Mesodermal cell (in vitro differentiated cells): Measurements from ENCODE around the gene PARP8.
"Not testable (repeated sequence)": the region's sequence is repeated elsewhere in the genome, so short reads cannot be mapped to it uniquely, and the experiment has no call there.

ENCODE experiments used
- H3K27ac ChIP-seq: 2 replicates; pipeline ENCODE4 v1.7.0; 2013; ENCODE audit warnings: mild to moderate bottlenecking, low read depth, low read length, moderate library complexity; ENCODE audit not compliant: severe bottlenecking
- H3K36me3 ChIP-seq: 2 replicates; pipeline ENCODE4 v1.7.1; 2013; ENCODE audit warnings: mild to moderate bottlenecking, low read length, moderate library complexity; ENCODE audit not compliant: control insufficient read depth, insufficient read depth
- H3K4me1 ChIP-seq: one replicate; pipeline ENCODE4 v1.7.1; 2013; ENCODE audit warnings: mild to moderate bottlenecking, low read length; ENCODE audit not compliant: insufficient read depth, control insufficient read depth, poor library complexity, severe bottlenecking
- H3K4me3 ChIP-seq: 2 replicates; pipeline ENCODE4 v1.7.0; 2013; ENCODE audit warnings: low read length, control low read depth, mild to moderate bottlenecking; ENCODE audit not compliant: insufficient read depth, poor library complexity, severe bottlenecking; ENCODE audit errors: extremely low read depth
- H3K9me3 ChIP-seq: 2 replicates; pipeline ENCODE4 v1.7.1; 2013; ENCODE audit warnings: mild to moderate bottlenecking, low read length, moderate library complexity; ENCODE audit not compliant: control insufficient read depth
- WGBS, 2 experiments: methylation state at CpG; one replicate each; pipeline ENCODE4 v1.1.5; 2013; ENCODE audit warnings: missing lambda C conversion rate in 2 of 2; ENCODE audit not compliant: insufficient coverage in 2 of 2; 5-methylcytosine and 5-hydroxymethylcytosine counted together

The PARP8 gene

GRCh38 chr5:50658246-50658645 is 8.2 kb upstream of the PARP8 start:
- WGBS, 2 experiments: no CpG with 5 or more reads among the region's 1 CpG
- H3K36me3 ChIP-seq: no peaks in the 10 kb centered on the region
- H3K9me3 ChIP-seq: no peaks in the 10 kb centered on the region

GRCh38 chr5:50663636-50664035 is 2.8 kb upstream of the PARP8 start:
- H3K4me3 ChIP-seq: no peak overlapping the region
- H3K9me3 ChIP-seq: no peaks in the 10 kb centered on the region
- no peaks in the 10 kb centered on the region for H3K36me3 ChIP-seq
- no peaks in the 10 kb centered on the region for H3K4me1 ChIP-seq
- WGBS, 2 experiments: 100% methylated on average over 2 of the region's 4 CpGs; no CpG with 5 or more reads in 1 of the 2 experiments
- no peak overlapping the region for H3K27ac ChIP-seq

More at GRCh38 chr5:50658246-50658645, 8.2 kb upstream of the PARP8 start:
- no peaks in the 10 kb centered on the region for H3K4me1 ChIP-seq
- no peak overlapping the region for H3K4me3 ChIP-seq
- no peak overlapping the region for H3K27ac ChIP-seq

DNA sequence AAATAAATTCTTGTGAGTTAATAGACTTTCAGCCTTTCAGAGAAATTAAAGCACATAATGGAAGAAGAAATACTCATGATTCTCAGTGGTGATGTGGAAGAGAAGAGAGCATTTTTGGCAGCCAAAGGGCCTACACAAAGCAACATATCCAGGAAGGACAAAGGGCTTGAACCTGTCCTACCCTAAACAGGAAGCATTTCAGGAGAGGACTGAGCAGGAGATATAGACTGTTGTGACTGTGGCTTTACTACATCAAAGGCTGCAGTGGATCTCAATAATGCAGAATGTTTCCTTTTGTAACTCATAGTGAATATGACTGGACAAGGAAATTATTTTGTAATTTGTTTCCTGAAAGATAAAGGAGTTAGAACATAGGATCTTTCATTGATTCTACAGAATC is 1.3 kb upstream of the PARP8 start:
- H3K4me3 ChIP-seq: no peak overlapping the region
- H3K4me1 ChIP-seq: no peaks in the 10 kb centered on the region
- H3K9me3 ChIP-seq: no peaks in the 10 kb centered on the region
- no peak overlapping the region for H3K27ac ChIP-seq
- no peaks in the 10 kb centered on the region for H3K36me3 ChIP-seq

DNA sequence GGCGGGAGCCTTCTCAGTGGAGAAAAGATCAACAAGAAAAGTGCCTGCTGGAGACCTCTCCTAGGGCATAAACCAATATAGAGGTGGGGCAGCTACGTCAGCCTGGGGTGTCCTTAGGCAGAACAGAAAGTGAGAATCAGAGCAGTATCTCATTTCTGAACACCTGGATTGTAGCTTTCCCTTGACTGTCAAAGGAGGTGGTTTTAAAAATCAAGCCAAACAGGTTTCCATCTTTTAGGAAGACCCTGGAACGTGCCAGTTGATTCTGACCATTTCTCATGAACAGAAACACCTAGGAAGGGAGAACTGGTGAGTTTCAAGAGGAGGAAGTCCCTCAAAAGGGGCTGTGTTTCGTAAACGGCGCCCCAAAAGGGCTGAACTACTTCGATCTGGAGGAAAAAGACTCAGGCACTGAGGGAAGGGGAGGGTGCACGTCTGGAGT is 655 bp upstream of the PARP8 start:
- 50 to 64% methylated on average over 4 to 8 of the region's 8 CpGs for WGBS, 2 experiments
- H3K27ac ChIP-seq, H3K36me3 ChIP-seq, H3K9me3 ChIP-seq, H3K4me1 ChIP-seq: not testable (repeated sequence)
- H3K4me3 ChIP-seq: peak overlapping the region; percentile 78

- Histone ChIP-seq H3K9me3 (no peaks in the 10 kb centered on the region), H3K4me1 (peaks cover 2% of the 10 kb centered on the region), H3K27ac (peak overlapping the region; percentile 73), H3K4me3 (peak overlapping the region; percentile 78), H3K36me3 (no peaks in the 10 kb centered on the region)
- WGBS, 2 experiments: 0% methylated on average over 26 to 39 of the region's 46 CpGs
Measured at GRCh38 chr5:50667023-50667652, 701 bp downstream of the PARP8 start.

- WGBS, 2 experiments: 0 to 1% methylated on average over 36 of the region's 46 CpGs
- H3K27ac ChIP-seq: peak overlapping the region; percentile 73
- peak overlapping the region; percentile 78 for H3K4me3 ChIP-seq
- H3K36me3 ChIP-seq: no peaks in the 10 kb centered on the region
- peaks cover 8% of the 10 kb centered on the region for H3K4me1 ChIP-seq
- no peaks in the 10 kb centered on the region for H3K9me3 ChIP-seq
Measured at GRCh38 chr5:50667653-50668595, 1.5 kb downstream of the PARP8 start.

GRCh38 chr5:50668636-50669035 is 2.2 kb downstream of the PARP8 start:
- not testable (repeated sequence) for H3K36me3 ChIP-seq, H3K9me3 ChIP-seq, H3K4me1 ChIP-seq, H3K27ac ChIP-seq
- WGBS, 2 experiments: no CpG with 5 or more reads among the region's 1 CpG
- H3K4me3 ChIP-seq: peak overlapping the region; percentile 78

GRCh38 chr5:50672663-50673062 is 6.2 kb downstream of the PARP8 start:
- Histone ChIP-seq H3K9me3 (no peaks in the 10 kb centered on the region), H3K36me3 (no peaks in the 10 kb centered on the region), H3K4me3 (no peak overlapping the region), H3K27ac (no peak overlapping the region), H3K4me1 (peaks cover 13% of the 10 kb centered on the region)
- 100% methylated on average over 1 of the region's 2 CpGs for WGBS, 2 experiments

DNA sequence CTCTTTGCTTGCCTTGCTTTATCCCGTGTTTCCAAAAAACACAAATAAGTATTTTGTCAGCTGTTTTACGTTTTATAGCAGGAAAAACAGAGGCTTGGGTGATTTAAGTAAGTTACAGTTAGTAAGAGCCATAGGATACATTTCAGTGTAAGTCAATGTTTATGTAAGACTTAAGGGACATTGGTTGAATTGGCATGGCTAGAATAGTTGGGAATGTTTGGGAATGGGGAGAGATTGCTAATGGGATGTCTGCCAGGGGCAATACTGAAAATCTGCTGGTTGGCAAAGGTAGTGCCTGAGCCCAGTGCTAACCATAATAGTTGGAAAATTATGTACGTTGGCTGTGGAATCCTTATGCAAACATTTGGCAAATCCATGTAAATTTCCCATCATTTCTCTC is 7.0 kb downstream of the PARP8 start:
- WGBS, 2 experiments: 71 to 88% methylated on average over 1 of the region's 3 CpGs

DNA sequence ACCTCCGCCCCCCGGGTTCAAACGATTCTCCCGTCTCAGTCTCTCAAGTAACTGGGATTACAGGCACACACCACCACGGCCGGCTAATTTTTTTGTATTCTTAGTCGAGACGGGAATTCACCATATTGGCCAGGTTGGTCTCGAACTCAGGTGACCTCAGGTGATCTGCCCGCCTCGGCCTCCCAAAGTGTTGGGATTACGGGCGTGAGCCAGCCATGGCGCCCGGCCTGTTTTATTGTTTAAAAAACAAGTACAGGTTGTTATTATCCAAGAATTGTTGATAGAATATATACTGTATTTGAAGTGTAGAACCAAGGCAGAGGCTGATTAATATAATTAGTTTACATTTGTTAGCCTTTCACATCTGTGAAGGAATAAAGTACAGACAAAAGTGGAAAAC is 8.9 kb downstream of the PARP8 start:
- no peaks in the 10 kb centered on the region for H3K9me3 ChIP-seq
- 89 to 90% methylated on average over 13 to 14 of the region's 15 CpGs for WGBS, 2 experiments
- H3K36me3 ChIP-seq: no peaks in the 10 kb centered on the region

More for the DNA sequence above, 7.0 kb downstream of the PARP8 start:
- not testable (repeated sequence) for H3K27ac ChIP-seq, H3K4me3 ChIP-seq, H3K9me3 ChIP-seq, H3K36me3 ChIP-seq
- H3K4me1 ChIP-seq: peaks cover 13% of the 10 kb centered on the region

GRCh38 chr5:50679554-50679953 is 13.1 kb downstream of the PARP8 start:
- not testable (repeated sequence) for H3K27ac ChIP-seq, H3K4me3 ChIP-seq, H3K9me3 ChIP-seq, H3K36me3 ChIP-seq, H3K4me1 ChIP-seq
- WGBS, 2 experiments: 84 to 85% methylated on average over 2 of the region's 4 CpGs

More for the DNA sequence above, 8.9 kb downstream of the PARP8 start:
- H3K27ac ChIP-seq: no peak overlapping the region
- no peak overlapping the region for H3K4me3 ChIP-seq
- H3K4me1 ChIP-seq: peaks cover 13% of the 10 kb centered on the region
